CD8-positive, alpha-beta memory T cell (primary cell): ENCODE results near the gene FOSL1. TPM values are rescaled to one million over a fixed set of nuclear protein-coding genes. Genes with fewer than 3 reads are reported as not detected.

Source experiments
- CTCF ChIA-PET: fragments of 350-600 bp; sonication (Branson Sonifier 250); formaldehyde crosslinking; loops from one replicate; lab custom pipeline; 2021; ENCODE audit warnings: antibody characterized with exemption; lab: Charles Lee
- POLR2A ChIA-PET: fragments of 350-600 bp; sonication (Branson Sonifier 250); formaldehyde crosslinking; loops from one replicate; lab custom pipeline; 2021; ENCODE audit warnings: antibody characterized with exemption; lab: Charles Lee
- DNase-seq, 5 donors: peaks; one replicate each; pipeline versions ENCODE4 v3.0.0 to v3.0.0-alpha.2; 2020 to 2022; ENCODE audit warnings: mixed read lengths in 1 of 5
- H3K27ac ChIP-seq: one replicate; pipeline ENCODE4 v1.7.0; 2013; ENCODE audit warnings: low read depth, mild to moderate bottlenecking, low read length, moderate library complexity
- H3K27me3 ChIP-seq: 2 replicates; pipeline ENCODE4 v1.7.0; 2013; ENCODE audit warnings: low read length, mild to moderate bottlenecking; ENCODE audit not compliant: insufficient read depth, poor library complexity, severe bottlenecking
- H3K36me3 ChIP-seq: 2 replicates; pipeline ENCODE4 v1.7.0; 2013; ENCODE audit warnings: mild to moderate bottlenecking, low read length, moderate library complexity; ENCODE audit not compliant: insufficient read depth
- H3K4me1 ChIP-seq: 2 replicates; pipeline ENCODE4 v1.7.0; 2013; ENCODE audit warnings: mild to moderate bottlenecking, low read length, moderate library complexity; ENCODE audit not compliant: insufficient read depth
- H3K4me3 ChIP-seq: 2 replicates; pipeline ENCODE4 v1.7.0; 2013; ENCODE audit warnings: mild to moderate bottlenecking, low read length
- H3K9me3 ChIP-seq: 2 replicates; pipeline ENCODE4 v1.7.0; 2013; ENCODE audit warnings: mild to moderate bottlenecking, low read length
- H3K27ac Mint-ChIP-seq, 8 donors: one replicate each; pipeline ENCODE4 v1.8.0; 2020 to 2021; ENCODE audit warnings: mixed read lengths in 8 of 8, mild to moderate bottlenecking in 6 of 8, inconsistent platforms in 3 of 8, moderate library complexity in 3 of 8
- H3K27me3 Mint-ChIP-seq, 2 donors: one replicate each; pipeline ENCODE4 v1.8.0; 2020 to 2021; ENCODE audit warnings: mixed read lengths in 2 of 2, mild to moderate bottlenecking in 1 of 2, moderate library complexity in 1 of 2
- H3K36me3 Mint-ChIP-seq, 3 donors: one replicate each; pipeline ENCODE4 v1.8.0; 2020 to 2021; ENCODE audit warnings: mixed read lengths in 3 of 3, inconsistent platforms in 1 of 3, mild to moderate bottlenecking in 1 of 3
- H3K4me1 Mint-ChIP-seq, 3 donors: one replicate each; pipeline ENCODE4 v1.8.0; 2020 to 2021; ENCODE audit warnings: mixed read lengths in 3 of 3, inconsistent platforms in 1 of 3, mild to moderate bottlenecking in 1 of 3
- H3K4me3 Mint-ChIP-seq, 7 donors: one replicate each; pipeline ENCODE4 v1.8.0; 2020 to 2021; ENCODE audit warnings: mixed read lengths in 7 of 7, mild to moderate bottlenecking in 6 of 7, moderate library complexity in 4 of 7, inconsistent platforms in 2 of 7
- H3K9me3 Mint-ChIP-seq, 5 donors: one replicate each; pipeline ENCODE4 v1.8.0; 2020 to 2022; ENCODE audit warnings: mixed read lengths in 5 of 5, mild to moderate bottlenecking in 3 of 5, moderate library complexity in 2 of 5, inconsistent platforms in 1 of 5
- polyA plus RNA-seq: library from polyadenylated mRNA; unstranded; fragments of 300-500 nt; fragmentation: Illumina TruSeq; gene quantifications from one replicate; pipeline ENCODE4 v1.2.3, GENCODE V29; 2021
- total RNA-seq, 2 experiments: library from RNA; stranded (reverse); gene quantifications; one replicate each; pipeline ENCODE4 v1.2.3, GENCODE V29; 2021

Gene FOSL1
- total and polyA plus RNA-seq, 3 experiments from 2014 or later, result 0.51 to 26.9 (median 26.4) TPM

GRCh38 chr11:65888163-65888814 lies 11.9 kb downstream of the FOSL1 start, which contains the start of gene FIBP:
Gene FIBP, minus strand, starts transcription at chr11:65888471. Its CDS starts 53 bp downstream, at chr11:65888418.
- Histone ChIP-seq H3K27ac (peak within 1 kb of the TSS; percentile 87), H3K36me3 (peaks cover 9% of the 10 kb centered on the region), H3K9me3 (no peaks in the 10 kb centered on the region), H3K27me3 (no peaks in the 10 kb centered on the region), H3K4me1 (peaks cover 48% of the 10 kb centered on the region), H3K4me3 (peak within 1 kb of the TSS; percentile 94)
- Mint-ChIP-seq H3K27me3 (no peaks in the 10 kb centered on the region), H3K36me3 (peaks cover 0 to 38% (median 0%) of the 10 kb centered on the region in 3 donors), H3K4me3 (peak within 1 kb of the TSS; percentile 83 to 97 (median 92)), H3K9me3 (no peaks in the 10 kb centered on the region), H3K4me1 (peaks cover 54 to 71% (median 69%) of the 10 kb centered on the region in 3 donors), H3K27ac (peak within 1 kb of the TSS; percentile 84 to 100 (median 96))
- peak; percentile 89 to 98 (median 95) for DNase-seq
- ChIA-PET POLR2A (interaction anchor here (0.5 to 6.0 kb wide), 22 partner anchors 11 to 273 kb away, joined by 3 to 140 read pairs (median 4); partner anchors contain the start of genes BANF1, C11orf68, CFL1 and KAT5), CTCF (interaction anchor here (0.6 to 21.9 kb wide), 34 partner anchors 11 to 329 kb away, joined by 3 to 560 read pairs (median 4); partner anchors contain the start of genes AP5B1, BANF1, C11orf68 and CFL1)

DNA sequence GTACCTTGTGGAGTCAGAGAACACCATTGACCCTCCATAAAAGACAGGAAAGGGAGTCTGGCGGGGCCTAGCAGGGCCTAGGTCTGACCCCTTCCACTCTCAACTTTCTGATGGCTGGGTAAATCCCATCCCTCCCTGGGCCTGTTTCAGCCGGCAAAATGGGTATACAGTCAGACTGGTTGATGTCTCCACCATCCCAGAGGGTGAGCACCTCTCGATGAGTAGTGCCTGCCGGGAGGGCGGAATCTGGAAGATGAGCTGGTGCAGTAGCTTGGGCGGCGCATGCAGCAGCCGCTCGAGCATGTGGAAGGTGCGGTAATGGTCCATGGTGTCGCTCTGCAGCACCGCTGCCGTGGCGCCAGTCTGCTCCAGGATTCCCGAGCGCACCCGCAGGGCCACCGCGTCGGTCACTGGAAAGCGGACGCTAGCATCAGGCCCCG lies 12.4 kb downstream of the FOSL1 start:
- Mint-ChIP-seq H3K36me3 (peaks cover 0 to 43% (median 0%) of the 10 kb centered on the region in 3 donors), H3K4me1 (peaks cover 48 to 65% (median 64%) of the 10 kb centered on the region in 3 donors), H3K9me3 (no peaks in the 10 kb centered on the region), H3K27me3 (no peaks in the 10 kb centered on the region), H3K4me3 (peak overlapping the region; percentile 83 to 97 (median 92)), H3K27ac (peak overlapping the region; percentile 84 to 100 (median 96))
- H3K4me3 ChIP-seq, result peak overlapping the region; percentile 94
- H3K27ac ChIP-seq, result peak overlapping the region; percentile 87
- H3K4me1 ChIP-seq, result peaks cover 43% of the 10 kb centered on the region
- ChIA-PET CTCF (interaction anchor here (0.6 to 21.9 kb wide), 30 partner anchors 12 to 329 kb away, joined by 3 to 560 read pairs (median 6); partner anchors contain the start of genes AP5B1, BANF1, C11orf68 and CFL1), POLR2A (interaction anchor here (0.5 to 6.0 kb wide), 20 partner anchors 13 to 273 kb away, joined by 3 to 140 read pairs (median 4); partner anchors contain the start of genes BANF1, C11orf68, CFL1 and KAT5)
- peaks cover 11% of the 10 kb centered on the region for H3K36me3 ChIP-seq
- no peaks in the 10 kb centered on the region for H3K9me3 ChIP-seq
- H3K27me3 ChIP-seq, result no peaks in the 10 kb centered on the region
- no peak for DNase-seq

DNA sequence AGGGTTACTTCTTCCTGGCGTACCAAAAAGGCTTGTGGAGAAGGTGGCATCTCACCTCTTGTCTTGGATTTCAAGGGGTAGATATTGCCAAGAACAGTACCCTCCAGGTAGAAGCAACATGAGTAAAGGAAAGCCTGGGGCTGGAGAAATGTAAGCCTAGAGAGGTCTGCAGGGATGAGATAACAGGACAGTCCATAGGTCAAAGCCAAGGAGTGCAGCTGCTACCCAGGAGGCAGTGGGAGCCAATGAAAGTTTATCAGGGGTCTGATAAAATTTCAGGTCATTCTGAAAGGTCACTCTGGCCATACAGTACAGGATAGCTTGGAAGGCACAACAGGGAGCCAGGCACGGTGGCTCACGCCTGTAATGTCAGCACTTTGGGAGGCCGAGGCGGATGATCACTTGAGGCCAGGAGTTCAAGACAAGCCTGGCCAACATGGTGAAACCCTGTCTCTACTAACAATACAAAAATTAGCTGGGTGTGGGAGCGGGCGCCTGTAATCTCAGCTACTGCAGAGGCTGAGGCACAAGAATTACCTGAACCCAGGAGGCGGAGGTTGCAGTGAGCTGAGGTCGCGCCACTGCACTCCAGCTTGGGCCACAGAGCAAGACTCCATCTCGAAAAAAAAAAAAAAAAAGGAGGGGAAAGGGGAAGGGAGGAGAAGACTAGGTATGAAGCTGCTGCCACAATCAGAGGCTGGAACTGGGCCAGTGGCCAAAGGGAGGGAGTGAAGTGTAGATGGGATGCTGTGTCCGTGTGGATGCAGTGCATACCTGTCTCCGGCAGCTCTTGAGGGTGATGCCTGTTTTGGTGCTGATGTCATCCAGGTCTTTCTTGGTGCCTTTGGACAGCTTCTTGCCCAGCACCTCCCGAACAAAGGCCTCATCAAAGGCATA lies 13.1 kb downstream of the FOSL1 start:
- Histone ChIP-seq H3K36me3 (peaks cover 17% of the 10 kb centered on the region), H3K27me3 (no peaks in the 10 kb centered on the region), H3K4me1 (peaks cover 36% of the 10 kb centered on the region), H3K9me3 (no peaks in the 10 kb centered on the region), H3K4me3 (peak overlapping the region; percentile 94), H3K27ac (peak overlapping the region; percentile 87)
- Mint-ChIP-seq H3K4me3 (peak overlapping the region; percentile 83 to 97 (median 92)), H3K27me3 (no peaks in the 10 kb centered on the region), H3K9me3 (no peaks in the 10 kb centered on the region), H3K27ac (peak overlapping the region; percentile 84 to 99 (median 94)), H3K36me3 (peaks cover 0 to 49% (median 0%) of the 10 kb centered on the region in 3 donors), H3K4me1 (peaks cover 43 to 60% (median 59%) of the 10 kb centered on the region in 3 donors)
- no peak for DNase-seq
- ChIA-PET POLR2A (interaction anchor here (0.6 to 4.5 kb wide), 5 partner anchors 13 to 45 kb away, joined by 3 to 30 read pairs (median 5); partner anchors contain the start of genes C11orf68 and MUS81), CTCF (interaction anchor here (1.0 to 21.9 kb wide), 10 partner anchors 13 to 175 kb away, joined by 3 to 560 read pairs (median 14); partner anchors contain the start of genes C11orf68, CFL1, CTSW and EFEMP2)

GRCh38 chr11:65885808-65886536 lies 14.2 kb downstream of the FOSL1 start:
- Histone ChIP-seq H3K4me3 (no peak overlapping the region), H3K4me1 (peaks cover 41% of the 10 kb centered on the region), H3K27ac (no peak overlapping the region), H3K36me3 (peaks cover 17% of the 10 kb centered on the region), H3K9me3 (no peaks in the 10 kb centered on the region), H3K27me3 (no peaks in the 10 kb centered on the region)
- Mint-ChIP-seq H3K9me3 (no peaks in the 10 kb centered on the region), H3K36me3 (peaks cover 0 to 52% (median 0%) of the 10 kb centered on the region in 3 donors), H3K27me3 (no peaks in the 10 kb centered on the region), H3K4me1 (peaks cover 49 to 64% (median 61%) of the 10 kb centered on the region in 3 donors), H3K27ac (peak overlapping the region in 5 of 8 donors; percentile 14 to 97 (median 62)), H3K4me3 (peak overlapping the region in 3 of 7 donors; percentile 87 to 92 (median 89))
- POLR2A ChIA-PET, result interaction anchor here (0.7 to 2.3 kb wide), 7 partner anchors 12 to 100 kb away, joined by 3 to 14 read pairs (median 4); partner anchors contain the start of genes CFL1 and MUS81
- CTCF ChIA-PET, result interaction anchor here (1.0 to 21.9 kb wide), 13 partner anchors 8 to 175 kb away, joined by 3 to 560 read pairs (median 16); partner anchors contain the start of genes BANF1, CFL1, CTSW and EFEMP2
- DNase-seq, result no peak

GRCh38 chr11:65885231-65885630 lies 15.0 kb downstream of the FOSL1 start:
- Mint-ChIP-seq H3K36me3 (peaks cover 0 to 52% (median 0%) of the 10 kb centered on the region in 3 donors), H3K4me3 (no peak overlapping the region), H3K27ac (peak overlapping the region in 7 of 8 donors; percentile 18 to 88 (median 57)), H3K9me3 (no peaks in the 10 kb centered on the region), H3K27me3 (no peaks in the 10 kb centered on the region), H3K4me1 (peaks cover 54 to 69% (median 66%) of the 10 kb centered on the region in 3 donors)
- Histone ChIP-seq H3K27me3 (no peaks in the 10 kb centered on the region), H3K36me3 (peaks cover 17% of the 10 kb centered on the region), H3K4me1 (peaks cover 48% of the 10 kb centered on the region), H3K9me3 (no peaks in the 10 kb centered on the region), H3K27ac (no peak overlapping the region), H3K4me3 (no peak overlapping the region)
- POLR2A ChIA-PET, result interaction anchor here (0.5 to 2.3 kb wide), 7 partner anchors 11 to 101 kb away, joined by 3 to 14 read pairs (median 4); partner anchors contain the start of genes CFL1 and MUS81
- DNase-seq, result no peak
- CTCF ChIA-PET, result interaction anchor here (1.0 to 21.9 kb wide), 33 partner anchors 9 to 404 kb away, joined by 3 to 560 read pairs (median 5); partner anchors contain the start of genes BANF1, CATSPER1, CFL1 and CTSW

DNA sequence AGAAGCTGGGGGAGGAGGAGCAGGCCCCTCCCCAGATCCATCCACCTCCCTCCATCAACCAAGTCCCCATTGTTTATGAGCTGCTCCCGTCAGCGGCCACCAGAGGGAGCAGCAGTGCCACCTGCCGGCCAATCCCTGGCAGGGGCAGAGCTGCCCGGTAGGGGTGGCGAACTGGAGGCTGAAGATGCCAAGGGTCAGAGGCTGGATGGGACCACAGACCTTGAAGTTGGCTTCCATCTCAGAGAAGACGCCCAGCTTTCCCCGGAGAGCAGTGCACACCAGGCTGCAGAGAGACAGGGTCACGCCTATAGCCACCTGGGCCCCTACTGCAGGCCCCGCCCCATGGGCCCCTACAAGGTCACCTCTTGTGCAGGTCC lies 15.5 kb downstream of the FOSL1 start:
- H3K4me3 Mint-ChIP-seq, result peak overlapping the region in 2 of 7 donors; percentile 61 to 82
- H3K27ac ChIP-seq, result no peak overlapping the region
- DNase-seq, result peak; percentile 75 to 86 (median 77)
- H3K36me3 ChIP-seq, result peaks cover 17% of the 10 kb centered on the region
- CTCF ChIA-PET, result interaction anchor here (0.9 to 21.9 kb wide), 41 partner anchors 10 to 404 kb away, joined by 3 to 560 read pairs (median 4); partner anchors contain the start of genes BANF1, CATSPER1, CFL1 and CTSW
- peak overlapping the region; percentile 18 to 94 (median 88) for H3K27ac Mint-ChIP-seq
- no peaks in the 10 kb centered on the region for H3K27me3 Mint-ChIP-seq
- H3K36me3 Mint-ChIP-seq, result peaks cover 0 to 52% (median 0%) of the 10 kb centered on the region in 3 donors
- no peaks in the 10 kb centered on the region for H3K9me3 Mint-ChIP-seq
- POLR2A ChIA-PET, result interaction anchor here (0.5 to 2.3 kb wide), 7 partner anchors 11 to 102 kb away, joined by 3 to 14 read pairs (median 6); partner anchors contain the start of genes CFL1 and MUS81
- no peaks in the 10 kb centered on the region for H3K9me3 ChIP-seq
- H3K4me3 ChIP-seq, result no peak overlapping the region
- no peaks in the 10 kb centered on the region for H3K27me3 ChIP-seq
- peaks cover 50 to 69% (median 66%) of the 10 kb centered on the region in 3 donors for H3K4me1 Mint-ChIP-seq
- H3K4me1 ChIP-seq, result peaks cover 48% of the 10 kb centered on the region
